Measurements from ENCODE around the gene SELL.
"Not testable (repeated sequence)": the region's sequence is repeated elsewhere in the genome, so short reads cannot be mapped to it uniquely, and the experiment has no call there.

DNA sequence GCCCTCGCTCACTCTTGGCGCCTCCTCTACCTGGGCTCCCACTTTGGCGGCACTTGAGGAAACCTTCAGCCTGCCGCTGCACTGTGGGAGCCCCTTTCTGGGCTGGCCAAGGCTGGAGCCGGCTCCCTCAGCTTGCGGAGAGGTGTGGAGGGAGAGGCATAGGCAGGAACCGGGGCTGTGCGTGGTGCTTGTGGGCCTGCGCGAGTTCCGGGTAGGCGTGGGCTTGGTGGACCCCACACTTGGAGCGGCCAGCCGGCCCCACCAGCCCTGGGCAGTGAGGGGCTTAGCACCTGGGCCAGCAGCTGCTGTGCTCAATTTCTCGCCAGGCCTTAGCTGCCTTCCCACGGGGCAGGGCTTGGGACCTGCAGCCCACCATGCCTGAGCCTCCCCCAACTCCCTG is 50.4 kb downstream of the SELL start:
- TF ChIP-seq, protein P1, sequence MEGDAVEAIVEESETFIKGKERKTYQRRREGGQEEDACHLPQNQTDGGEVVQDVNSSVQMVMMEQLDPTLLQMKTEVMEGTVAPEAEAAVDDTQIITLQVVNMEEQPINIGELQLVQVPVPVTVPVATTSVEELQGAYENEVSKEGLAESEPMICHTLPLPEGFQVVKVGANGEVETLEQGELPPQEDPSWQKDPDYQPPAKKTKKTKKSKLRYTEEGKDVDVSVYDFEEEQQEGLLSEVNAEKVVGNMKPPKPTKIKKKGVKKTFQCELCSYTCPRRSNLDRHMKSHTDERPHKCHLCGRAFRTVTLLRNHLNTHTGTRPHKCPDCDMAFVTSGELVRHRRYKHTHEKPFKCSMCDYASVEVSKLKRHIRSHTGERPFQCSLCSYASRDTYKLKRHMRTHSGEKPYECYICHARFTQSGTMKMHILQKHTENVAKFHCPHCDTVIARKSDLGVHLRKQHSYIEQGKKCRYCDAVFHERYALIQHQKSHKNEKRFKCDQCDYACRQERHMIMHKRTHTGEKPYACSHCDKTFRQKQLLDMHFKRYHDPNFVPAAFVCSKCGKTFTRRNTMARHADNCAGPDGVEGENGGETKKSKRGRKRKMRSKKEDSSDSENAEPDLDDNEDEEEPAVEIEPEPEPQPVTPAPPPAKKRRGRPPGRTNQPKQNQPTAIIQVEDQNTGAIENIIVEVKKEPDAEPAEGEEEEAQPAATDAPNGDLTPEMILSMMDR (conservative IDR thresholded peaks at IDR 0.05; ENCODE audit: low read depth, low read length), result not testable (repeated sequence)
- TF ChIP-seq RAD21 (IDR thresholded peaks at IDR 0.05; ENCODE audit: low read length), result not testable (repeated sequence)

Measured in IMR-90 (cell line).